Esophagus squamous epithelium (tissue), 4 donors: ENCODE results near the gene ARHGAP30. TPM values are rescaled to one million over a fixed set of nuclear protein-coding genes. Genes with fewer than 3 reads are reported as not detected.

Source experiments
- small RNA-seq, 4 donors: library from RNA; depleted of rRNA; stranded (forward); fragments of <200 nt; gene quantifications; one replicate each; pipeline ENCODE3, GENCODE V24; 2016
- total RNA-seq, 4 donors: library from RNA; depleted of rRNA; stranded (reverse); fragments of >200 nt; gene quantifications; one replicate each; pipeline ENCODE4 v1.1.0, GENCODE V29; 2016

ARHGAP30 gene
- total RNA-seq, 4 donors from 2014 or later, result 2.9 to 13.5 (median 7.4) TPM

Small RNA genes lying within 50 kb of the gene (small RNA-seq; reads per million reads assigned to genes)
- gene AL591806.2, result 0 reads per million in 4 donors

Other genes starting within 250 kb of the ARHGAP30 start
- gene CD244, start 207.0 kb downstream of the ARHGAP30 start, total RNA-seq, result 1 to 10 TPM in 1 of 4 donors, under 1 TPM in 3; 0.18 to 1.7 (median 0.56) TPM
- not detected for gene ITLN1, start 184.7 kb downstream of the ARHGAP30 start, total RNA-seq
- gene ITLN2, start 115.1 kb downstream of the ARHGAP30 start, total RNA-seq, result not detected
- 100 to 1,000 TPM in 1 of 4 donors, 10 to 100 TPM in 3; 84.9 to 108 (median 94.2) TPM for gene F11R, start 48.7 kb downstream of the ARHGAP30 start, total RNA-seq
- gene TSTD1, start 30.9 kb downstream of the ARHGAP30 start, total RNA-seq, result 10 to 100 TPM; 69.3 to 99.0 (median 91.4) TPM
- 10 to 100 TPM; 35.9 to 55.7 (median 49.4) TPM for gene USF1, start 23.9 kb downstream of the ARHGAP30 start, total RNA-seq
- 100 to 1,000 TPM in 2 of 4 donors, 10 to 100 TPM in 2; 52.7 to 161 (median 96.2) TPM for gene NECTIN4, start 19.7 kb upstream of the ARHGAP30 start, total RNA-seq
- 1 to 10 TPM in 3 of 4 donors, under 1 TPM in 1; 0.31 to 2.7 (median 1.7) TPM for gene KLHDC9, start 28.5 kb upstream of the ARHGAP30 start, total RNA-seq
- 10 to 100 TPM; 27.0 to 59.2 (median 45.3) TPM for gene PFDN2, start 48.1 kb upstream of the ARHGAP30 start, total RNA-seq
- gene NIT1, start 48.2 kb upstream of the ARHGAP30 start, total RNA-seq, result 10 to 100 TPM; 16.9 to 28.6 (median 22.1) TPM
- 10 to 100 TPM; 16.6 to 32.8 (median 27.2) TPM for gene DEDD, start 62.8 kb upstream of the ARHGAP30 start, total RNA-seq
- gene UFC1, start 84.1 kb upstream of the ARHGAP30 start, total RNA-seq, result 10 to 100 TPM; 68.3 to 79.9 (median 76.7) TPM
- gene USP21, start 89.6 kb upstream of the ARHGAP30 start, total RNA-seq, result 10 to 100 TPM; 12.1 to 20.4 (median 17.0) TPM
- gene PPOX, start 96.5 kb upstream of the ARHGAP30 start, total RNA-seq, result 10 to 100 TPM in 2 of 4 donors, 1 to 10 TPM in 2; 5.8 to 28.8 (median 11.7) TPM
- 10 to 100 TPM; 16.1 to 29.9 (median 18.1) TPM for gene B4GALT3, start 107.6 kb upstream of the ARHGAP30 start, total RNA-seq
- gene ADAMTS4, start 129.2 kb upstream of the ARHGAP30 start, total RNA-seq, result 1 to 10 TPM; 1.3 to 2.6 (median 1.8) TPM
- 100 to 1,000 TPM in 2 of 4 donors, 10 to 100 TPM in 2; 77.7 to 140 (median 93.7) TPM for gene NDUFS2, start 132.5 kb upstream of the ARHGAP30 start, total RNA-seq
- gene FCER1G, start 145.4 kb upstream of the ARHGAP30 start, total RNA-seq, result 10 to 100 TPM in 2 of 4 donors, 1 to 10 TPM in 2; 1.6 to 50.4 (median 25.4) TPM
- gene APOA2, start 153.7 kb upstream of the ARHGAP30 start, total RNA-seq, result not detected
- gene TOMM40L, start 156.2 kb upstream of the ARHGAP30 start, total RNA-seq, result 10 to 100 TPM in 2 of 4 donors, 1 to 10 TPM in 2; 7.6 to 23.9 (median 10.2) TPM
- gene NR1I3, start 168.3 kb upstream of the ARHGAP30 start, total RNA-seq, result not detected
- gene PCP4L1, start 188.9 kb upstream of the ARHGAP30 start, total RNA-seq, result 10 to 100 TPM in 2 of 4 donors, 1 to 10 TPM in 2; 6.9 to 52.7 (median 9.6) TPM
- gene MPZ, start 240.1 kb upstream of the ARHGAP30 start, total RNA-seq, result 1 to 10 TPM in 2 of 4 donors, under 1 TPM in 2; 0.75 to 1.4 (median 1.1) TPM
- 100 to 1,000 TPM in 2 of 4 donors, 10 to 100 TPM in 2; 32.2 to 138 (median 70.1) TPM for gene SDHC, start 244.5 kb upstream of the ARHGAP30 start, total RNA-seq